GM23338 (cell line): ENCODE results near the gene NAP1L4. TPM values are rescaled to one million over a fixed set of nuclear protein-coding genes. Genes with fewer than 3 reads are reported as not detected.

Source experiments
- ATAC-seq: fragments of 200-7000 bp; cut with Tn5 transposase; 3 replicates; pipeline ENCODE4 v1.9.1; 2020
- DNase-seq: peaks from one replicate; pipeline ENCODE4 v3.0.0-alpha.2; 2015; ENCODE audit warnings: low spot score
- H2AFZ ChIP-seq: fragments of 200-600 bp; sonication (generic); 2 replicates; pipeline ENCODE4 v1.8.0; 2016; ENCODE audit warnings: antibody characterized with exemption, mild to moderate bottlenecking, moderate library complexity
- H3F3A ChIP-seq: fragments of 200-600 bp; sonication (generic); replicated peaks from 2 replicates; pipeline ENCODE4 v1.8.0; 2017; ENCODE audit warnings: antibody characterized with exemption, mixed run types, low read depth
- H3K27ac ChIP-seq: fragments of 200-600 bp; sonication (generic); 2 replicates; pipeline ENCODE4 v1.6.1; 2016; ENCODE audit warnings: low read depth
- H3K27me3 ChIP-seq: fragments of 200-600 bp; sonication (generic); 2 replicates; pipeline ENCODE4 v1.8.0; 2016; ENCODE audit warnings: mild to moderate bottlenecking, mixed run types, moderate library complexity; ENCODE audit not compliant: insufficient read depth
- H3K36me3 ChIP-seq: fragments of 200-600 bp; sonication (generic); 2 replicates; pipeline ENCODE4 v1.8.0; 2016; ENCODE audit warnings: mild to moderate bottlenecking; ENCODE audit not compliant: insufficient read depth
- H3K4me1 ChIP-seq: fragments of 200-600 bp; sonication (generic); 2 replicates; pipeline ENCODE4 v1.8.0; 2016; ENCODE audit warnings: mild to moderate bottlenecking, moderate library complexity; ENCODE audit not compliant: insufficient read depth
- H3K4me2 ChIP-seq: fragments of 200-600 bp; sonication (generic); 2 replicates; pipeline ENCODE4 v1.7.1; 2017; ENCODE audit warnings: mixed run types
- H3K4me3 ChIP-seq: fragments of 200-600 bp; sonication (generic); 2 replicates; pipeline ENCODE4 v1.6.1; 2016; ENCODE audit warnings: mixed run types
- H3K79me2 ChIP-seq: fragments of 200-600 bp; sonication (generic); replicated peaks from 2 replicates; pipeline ENCODE4 v1.8.0; 2017; ENCODE audit warnings: mild to moderate bottlenecking; ENCODE audit not compliant: insufficient read depth
- H3K9me2 ChIP-seq: fragments of 200-600 bp; sonication (generic); 2 replicates; pipeline ENCODE4 v1.8.0; 2017; ENCODE audit not compliant: insufficient read depth
- H4K20me1 ChIP-seq: fragments of 200-600 bp; sonication (generic); replicated peaks from 2 replicates; pipeline ENCODE4 v1.8.0; 2017; ENCODE audit warnings: mild to moderate bottlenecking; ENCODE audit not compliant: insufficient read depth
- H3K27ac Mint-ChIP-seq: 2 replicates; pipeline ENCODE4 v1.8.0; 2020; ENCODE audit warnings: inconsistent platforms, mild to moderate bottlenecking, moderate library complexity, mixed read lengths
- H3K27me3 Mint-ChIP-seq: 3 replicates; pipeline ENCODE4 v1.8.0; 2022; ENCODE audit warnings: low read depth, mild to moderate bottlenecking, moderate library complexity, mixed read lengths, inconsistent platforms; ENCODE audit not compliant: insufficient read depth, poor library complexity
- H3K36me3 Mint-ChIP-seq: 3 replicates; pipeline ENCODE4 v1.8.0; 2021; ENCODE audit warnings: low read depth, mild to moderate bottlenecking, inconsistent platforms, moderate library complexity, mixed read lengths
- H3K4me1 Mint-ChIP-seq: 3 replicates; pipeline ENCODE4 v1.8.0; 2020; ENCODE audit warnings: mild to moderate bottlenecking, inconsistent platforms, mixed read lengths
- H3K4me3 Mint-ChIP-seq: 3 replicates; pipeline ENCODE4 v1.8.0; 2021; ENCODE audit warnings: moderate library complexity, mild to moderate bottlenecking, inconsistent platforms, mixed read lengths
- H3K9me3 Mint-ChIP-seq: 3 replicates; pipeline ENCODE4 v1.8.0; 2020; ENCODE audit warnings: moderate library complexity, mild to moderate bottlenecking, inconsistent platforms, mixed read lengths
- CTCF ChIP-seq, 2 experiments: fragments of 200-600 bp in 1 of 2; sonication (generic) in 1 of 2; conservative IDR thresholded peaks; 2 replicates each; pipeline versions ENCODE4 v1.5.1 to v1.6.1; 2016 to 2017; ENCODE audit warnings: antibody characterized with exemption in 2 of 2, low read depth in 2 of 2, mild to moderate bottlenecking in 2 of 2, moderate library complexity in 1 of 2
- ETS1 ChIP-seq: IDR thresholded peaks from 2 replicates; pipeline ENCODE4 v1.6.1; 2016; ENCODE audit warnings: antibody characterized with exemption
- EZH2 ChIP-seq: fragments of 200-600 bp; sonication (generic); IDR thresholded peaks from one replicate; pipeline ENCODE4 v1.8.0; 2017; ENCODE audit warnings: antibody characterized with exemption, mild to moderate bottlenecking, low read depth; ENCODE audit not compliant: unreplicated experiment
- EZH2phosphoT487 ChIP-seq: fragments of 200-600 bp; sonication (generic); IDR thresholded peaks from one replicate; pipeline ENCODE4 v1.8.1; 2018; ENCODE audit warnings: antibody characterized with exemption; ENCODE audit not compliant: unreplicated experiment
- POLR2AphosphoS5 ChIP-seq: IDR thresholded peaks from 2 replicates; pipeline ENCODE4 v1.6.1; 2016; ENCODE audit warnings: antibody characterized with exemption, low read depth
- REST ChIP-seq: IDR thresholded peaks from one replicate; pipeline ENCODE4 v1.6.1; 2018; ENCODE audit warnings: antibody characterized with exemption; ENCODE audit not compliant: unreplicated experiment
- STAT1 ChIP-seq: IDR thresholded peaks from one replicate; pipeline ENCODE4 v1.6.1; 2016; ENCODE audit warnings: antibody characterized with exemption; ENCODE audit not compliant: unreplicated experiment
- ZNF331 ChIP-seq: fragments of 250-450 bp; sonication (Bioruptor Pico); IDR thresholded peaks from 2 replicates; pipeline ENCODE4 v1.5.0; 2020; ENCODE audit warnings: low read depth, mild to moderate bottlenecking, moderate library complexity
- polyA plus RNA-seq: library from polyadenylated mRNA; unstranded; fragments of >200 nt; fragmentation: Nextera tagmentation; extraction: Ambion mirVana; gene quantifications from 2 replicates; pipeline ENCODE4 v1.2.1, GENCODE V29; 2016
- total RNA-seq: library from RNA; depleted of rRNA; stranded (reverse); fragments of >200 nt; shearing (Covaris generic); gene quantifications from 2 replicates; pipeline ENCODE4 v1.2.3, GENCODE V29; 2014

Gene NAP1L4
- total and polyA plus RNA-seq, 2 experiments from 2014 or later: 181 to 189 TPM

GRCh38 chr11:2955906-2956476 lies 36.1 kb downstream of the NAP1L4 start:
- H3K4me2 ChIP-seq: no peak overlapping the region
- H3K79me2 ChIP-seq: peaks cover 40% of the 10 kb centered on the region
- peak; percentile 62 for ATAC-seq
- H3K4me3 ChIP-seq: no peak overlapping the region
- peak; percentile 58 for DNase-seq
- peaks cover 11% of the 10 kb centered on the region for H3K4me1 ChIP-seq
- no peaks in the 10 kb centered on the region for H3K27me3 ChIP-seq
- peaks cover 54% of the 10 kb centered on the region for H4K20me1 ChIP-seq
- no peaks in the 10 kb centered on the region for H3K9me3 Mint-ChIP-seq
- peaks cover 7% of the 10 kb centered on the region for H3K4me1 Mint-ChIP-seq
- peak overlapping the region; percentile 74; the same call in 1 of the 2 replicates for H3K27ac Mint-ChIP-seq
- no peaks in the 10 kb centered on the region for H3K9me2 ChIP-seq
- no peak overlapping the region for H2AFZ ChIP-seq
- H3K36me3 ChIP-seq: peaks cover 92% of the 10 kb centered on the region
- no peak overlapping the region for H3K4me3 Mint-ChIP-seq
- H3F3A ChIP-seq: peaks cover 11% of the 10 kb centered on the region
- peak overlapping the region; percentile 64 for H3K27ac ChIP-seq
- no peak for TF ChIP-seq STAT1
- peak; percentile 25 to 38; a peak in 3 of 4 replicates for TF ChIP-seq CTCF (conservative IDR thresholded peaks at IDR 0.05; ENCODE audit: low read depth in 2 of 2)
- H3K36me3 Mint-ChIP-seq: peaks cover 95% of the 10 kb centered on the region
- H3K27me3 Mint-ChIP-seq: peaks cover 4% of the 10 kb centered on the region

- DNase-seq (no peak), ATAC-seq (no peak)
- Histone ChIP-seq H3K4me2 (no peak overlapping the region), H3K4me1 (no peaks in the 10 kb centered on the region; the same call in 1 of the 2 replicates), H3K27ac (peak overlapping the region; percentile 32; the same call in 1 of the 2 replicates), H3K79me2 (peaks cover 23% of the 10 kb centered on the region), H3K9me2 (no peaks in the 10 kb centered on the region), H2AFZ (no peak overlapping the region), H4K20me1 (peaks cover 52% of the 10 kb centered on the region), H3K27me3 (no peaks in the 10 kb centered on the region), H3F3A (peaks cover 15% of the 10 kb centered on the region), H3K4me3 (no peak overlapping the region), H3K36me3 (peaks cover 82% of the 10 kb centered on the region)
- Mint-ChIP-seq H3K9me3 (no peaks in the 10 kb centered on the region), H3K27me3 (peaks cover 4% of the 10 kb centered on the region), H3K27ac (no peak overlapping the region), H3K4me1 (peaks cover 2% of the 10 kb centered on the region; the same call in 2 of the 3 replicates), H3K36me3 (peaks cover 96% of the 10 kb centered on the region), H3K4me3 (no peak overlapping the region)
- TF ChIP-seq CTCF (conservative IDR thresholded peaks at IDR 0.05; ENCODE audit: low read depth in 2 of 2) (no peak), POLR2AphosphoS5 (no peak), ETS1 (no peak), EZH2phosphoT487 (no peak), REST (no peak), EZH2 (no peak), ZNF331 (no peak)
These were observed 37.9 kb downstream of the NAP1L4 start for GRCh38 chr11:2954263-2954662.
